Adipocyte (in vitro differentiated cells): ENCODE measurements around the gene TBX1.

Experiments used
- DNase-seq: peaks from one replicate; pipeline ENCODE4 v3.0.0-alpha.2; 2015; ENCODE audit warnings: low read depth
- H3K27me3 ChIP-seq: replicated peaks from 2 replicates; pipeline ENCODE4 v1.7.0; 2013; ENCODE audit warnings: mild to moderate bottlenecking, low read length, moderate library complexity; ENCODE audit not compliant: control insufficient read depth, insufficient read depth
- H3K36me3 ChIP-seq: 2 replicates; pipeline ENCODE4 v1.7.0; 2013; ENCODE audit warnings: low read length, mild to moderate bottlenecking, moderate library complexity; ENCODE audit not compliant: control insufficient read depth, insufficient read depth, severe bottlenecking
- H3K4me1 ChIP-seq: 2 replicates; pipeline ENCODE4 v1.7.0; 2013; ENCODE audit warnings: mild to moderate bottlenecking, low read length, moderate library complexity; ENCODE audit not compliant: control insufficient read depth, insufficient read depth
- H3K4me3 ChIP-seq: 2 replicates; pipeline ENCODE4 v1.7.0; 2013; ENCODE audit warnings: mild to moderate bottlenecking, low read length, moderate library complexity
- H3K9ac ChIP-seq: 2 replicates; pipeline ENCODE4 v1.7.0; 2013; ENCODE audit warnings: mild to moderate bottlenecking, low read length, moderate library complexity
- H3K9me3 ChIP-seq: 2 replicates; pipeline ENCODE4 v1.7.0; 2013; ENCODE audit warnings: mild to moderate bottlenecking, low read length, moderate library complexity; ENCODE audit not compliant: control insufficient read depth

Gene TBX1

GRCh38 chr22:19718456-19719049 is 42.0 kb upstream of the TBX1 start:
- Histone ChIP-seq H3K27me3 (peaks cover 10% of the 10 kb centered on the region), H3K9ac (peak overlapping the region; percentile 76), H3K36me3 (no peaks in the 10 kb centered on the region), H3K4me1 (peaks cover 8% of the 10 kb centered on the region), H3K9me3 (no peaks in the 10 kb centered on the region), H3K4me3 (peak overlapping the region; percentile 77)
- no peak for DNase-seq

- H3K36me3 ChIP-seq = no peaks in the 10 kb centered on the region
- H3K9ac ChIP-seq = no peak overlapping the region
- H3K4me3 ChIP-seq = no peak overlapping the region
- DNase-seq = peak; percentile 60
- peaks cover 8% of the 10 kb centered on the region for H3K4me1 ChIP-seq
- H3K9me3 ChIP-seq = no peaks in the 10 kb centered on the region
- H3K27me3 ChIP-seq = peaks cover 5% of the 10 kb centered on the region
Measured at GRCh38 chr22:19719050-19719482, 41.5 kb upstream of the TBX1 start.

- no peak overlapping the region for H3K4me3 ChIP-seq
- H3K9me3 ChIP-seq = no peaks in the 10 kb centered on the region
- no peaks in the 10 kb centered on the region for H3K36me3 ChIP-seq
- DNase-seq = no peak
- peaks cover 8% of the 10 kb centered on the region for H3K4me1 ChIP-seq
- no peak overlapping the region for H3K9ac ChIP-seq
- H3K27me3 ChIP-seq = peaks cover 5% of the 10 kb centered on the region
Measured at GRCh38 chr22:19719488-19720021, 41.0 kb upstream of the TBX1 start.

GRCh38 chr22:19720150-19720827 is 40.3 kb upstream of the TBX1 start:
- Histone ChIP-seq H3K36me3 (no peaks in the 10 kb centered on the region), H3K9ac (no peak overlapping the region), H3K9me3 (no peaks in the 10 kb centered on the region), H3K27me3 (no peaks in the 10 kb centered on the region), H3K4me1 (peaks cover 5% of the 10 kb centered on the region), H3K4me3 (no peak overlapping the region)
- DNase-seq = no peak

GRCh38 chr22:19720999-19721329 is 39.6 kb upstream of the TBX1 start:
- Histone ChIP-seq H3K4me3 (no peak overlapping the region), H3K4me1 (peaks cover 5% of the 10 kb centered on the region), H3K9ac (no peak overlapping the region), H3K9me3 (no peaks in the 10 kb centered on the region), H3K27me3 (no peaks in the 10 kb centered on the region), H3K36me3 (no peaks in the 10 kb centered on the region)
- no peak for DNase-seq

- no peak for DNase-seq
- Histone ChIP-seq H3K9me3 (no peaks in the 10 kb centered on the region), H3K4me3 (no peak overlapping the region), H3K27me3 (no peaks in the 10 kb centered on the region), H3K4me1 (peaks cover 5% of the 10 kb centered on the region), H3K36me3 (no peaks in the 10 kb centered on the region), H3K9ac (no peak overlapping the region)
Measured at GRCh38 chr22:19721330-19722177, 39.0 kb upstream of the TBX1 start.

- DNase-seq = no peak
Measured at GRCh38 chr22:19722178-19722981, 38.2 kb upstream of the TBX1 start.

GRCh38 chr22:19722982-19723231 is 37.7 kb upstream of the TBX1 start:
- Histone ChIP-seq H3K4me3 (no peak overlapping the region), H3K9me3 (no peaks in the 10 kb centered on the region), H3K9ac (no peak overlapping the region), H3K4me1 (peaks cover 5% of the 10 kb centered on the region), H3K27me3 (peaks cover 4% of the 10 kb centered on the region), H3K36me3 (no peaks in the 10 kb centered on the region)
- DNase-seq = no peak

More at GRCh38 chr22:19722178-19722981, 38.2 kb upstream of the TBX1 start:
- Histone ChIP-seq H3K4me1 (peaks cover 5% of the 10 kb centered on the region), H3K36me3 (no peaks in the 10 kb centered on the region), H3K27me3 (no peaks in the 10 kb centered on the region), H3K9ac (no peak overlapping the region), H3K9me3 (no peaks in the 10 kb centered on the region), H3K4me3 (no peak overlapping the region)

- Histone ChIP-seq H3K36me3 (no peaks in the 10 kb centered on the region), H3K9me3 (no peaks in the 10 kb centered on the region), H3K9ac (no peak within 1 kb of the TSS), H3K4me3 (no peak within 1 kb of the TSS), H3K27me3 (peaks cover 5% of the 10 kb centered on the region), H3K4me1 (peaks cover 4% of the 10 kb centered on the region)
- no peak for DNase-seq
Measured at GRCh38 chr22:19723232-19723982, 37.2 kb upstream of the TBX1 start, which contains the start of gene GP1BB. TSS of gene GP1BB (plus strand) at chr22:19723539. CDS start at chr22:19723570, 31 bp downstream.

GRCh38 chr22:19723983-19724827 is 36.4 kb upstream of the TBX1 start:
- Histone ChIP-seq H3K4me3 (no peak overlapping the region), H3K27me3 (peaks cover 5% of the 10 kb centered on the region), H3K4me1 (no peaks in the 10 kb centered on the region), H3K9ac (no peak overlapping the region), H3K36me3 (no peaks in the 10 kb centered on the region), H3K9me3 (no peaks in the 10 kb centered on the region)
- no peak for DNase-seq
